SK-N-MC (cell line): Measurements from ENCODE around the gene PROK2.

Experiments used
- DNase-seq: peaks from one replicate; pipeline ENCODE4 v3.0.0-alpha.2; 2011; ENCODE audit warnings: low read depth, low spot score
- H3K27ac ChIP-seq: fragments of 200-600 bp; sonication (generic); 2 replicates; pipeline ENCODE4 v1.5.1; 2016; ENCODE audit warnings: mixed run types
- H3K36me3 ChIP-seq: fragments of 200-600 bp; sonication (generic); 2 replicates; pipeline ENCODE4 v1.6.1; 2017; ENCODE audit warnings: antibody characterized with exemption, low read length, mixed read lengths; ENCODE audit not compliant: insufficient read depth
- H3K4me3 ChIP-seq: fragments of 200-600 bp; sonication (generic); 2 replicates; pipeline ENCODE4 v1.5.1; 2016
- H3K9ac ChIP-seq: fragments of 200-600 bp; sonication (generic); 2 replicates; pipeline ENCODE4 v1.8.0; 2017; ENCODE audit warnings: mixed run types, mixed read lengths; ENCODE audit not compliant: insufficient read length
- H3K9me3 ChIP-seq: fragments of 200-600 bp; sonication (generic); 2 replicates; pipeline ENCODE4 v1.6.1; 2017; ENCODE audit warnings: low read depth, mild to moderate bottlenecking, antibody characterized with exemption, low read length, moderate library complexity, mixed read lengths
- EZH2 ChIP-seq: fragments of 200-600 bp; sonication (generic); IDR thresholded peaks from one replicate; pipeline ENCODE4 v1.6.1; 2017; ENCODE audit warnings: antibody characterized with exemption
- FOXP2 ChIP-seq: optimal IDR thresholded peaks from 2 replicates; pipeline ENCODE3; 2011; ENCODE audit warnings: mild to moderate bottlenecking, moderate library complexity; ENCODE audit not compliant: insufficient read depth; ENCODE audit errors: extremely low read length, control extremely low read depth
- POLR2AphosphoS5 ChIP-seq: IDR thresholded peaks from 2 replicates; pipeline ENCODE4 v1.6.1; 2012; ENCODE audit warnings: mild to moderate bottlenecking, low read depth, low read length, borderline replicate concordance

The PROK2 gene

DNA sequence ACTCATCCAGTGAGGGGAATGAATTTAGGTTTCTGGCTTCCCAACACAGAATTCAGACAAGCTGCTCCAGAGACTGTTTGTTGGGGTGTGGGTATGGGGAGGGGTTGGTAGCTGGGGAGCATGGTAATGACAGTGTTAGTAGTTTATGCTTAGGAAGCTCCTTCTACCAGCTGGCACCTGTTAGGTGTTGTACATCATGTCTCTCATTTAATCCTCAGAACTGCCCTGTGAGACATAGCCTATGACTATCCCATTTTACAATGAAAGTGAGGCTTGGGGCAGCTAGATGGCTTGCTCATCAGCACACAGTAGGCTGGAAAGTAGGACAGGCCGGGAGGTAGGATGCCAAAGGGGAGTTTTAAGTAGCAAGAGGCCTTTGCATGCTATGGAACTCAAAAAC is 62.3 kb downstream of the PROK2 start:
- TF ChIP-seq POLR2AphosphoS5 (no peak), EZH2 (no peak), FOXP2 (no peak)
- Histone ChIP-seq H3K9me3 (no peaks in the 10 kb centered on the region), H3K4me3 (no peak overlapping the region), H3K9ac (no peak overlapping the region), H3K27ac (no peak overlapping the region), H3K36me3 (no peaks in the 10 kb centered on the region)
- no peak for DNase-seq
